HuH-7.5 (cell line): ENCODE results near the gene RRM2.
"Not testable (repeated sequence)": the region's sequence is repeated elsewhere in the genome, so short reads cannot be mapped to it uniquely, and the experiment has no call there.

Experiments
- DNase-seq: peaks from one replicate; pipeline ENCODE4 v3.0.0; 2011; ENCODE audit warnings: low spot score

The RRM2 gene

GRCh38 chr2:10132596-10132995 is 10.1 kb downstream of the RRM2 start:
- no peak for DNase-seq

DNA sequence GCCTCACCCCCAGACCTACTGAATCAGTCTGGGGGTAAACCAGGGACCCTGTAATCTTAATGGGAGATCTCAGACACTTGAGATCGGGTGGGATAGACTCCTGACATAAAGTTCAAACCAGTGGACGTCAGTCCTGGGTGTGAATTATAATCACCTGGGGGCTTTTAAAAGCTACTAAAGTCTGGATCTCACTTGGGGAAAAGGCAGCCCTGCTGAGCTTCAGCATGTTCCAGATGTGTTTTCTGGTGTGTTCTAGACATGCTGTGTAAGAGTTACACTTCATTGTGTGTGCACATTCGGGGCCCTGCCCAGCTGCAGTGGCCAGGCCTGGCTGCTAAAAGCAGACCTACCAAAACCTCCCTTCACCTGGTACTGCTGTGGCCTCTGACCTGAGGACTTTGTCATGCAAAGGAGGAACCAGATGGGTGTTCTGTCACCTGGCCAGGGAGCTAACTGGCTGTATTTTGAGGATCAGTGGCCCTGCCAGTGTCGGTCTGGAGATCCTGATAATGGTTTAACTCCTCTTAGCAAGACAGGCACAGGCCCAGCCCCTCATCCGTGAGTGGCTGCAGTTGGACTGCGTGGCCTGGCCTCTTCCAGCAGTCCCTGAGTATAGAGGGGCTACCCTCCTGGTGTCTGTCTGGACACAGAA is 10.6 kb downstream of the RRM2 start:
- no peak for DNase-seq

DNA sequence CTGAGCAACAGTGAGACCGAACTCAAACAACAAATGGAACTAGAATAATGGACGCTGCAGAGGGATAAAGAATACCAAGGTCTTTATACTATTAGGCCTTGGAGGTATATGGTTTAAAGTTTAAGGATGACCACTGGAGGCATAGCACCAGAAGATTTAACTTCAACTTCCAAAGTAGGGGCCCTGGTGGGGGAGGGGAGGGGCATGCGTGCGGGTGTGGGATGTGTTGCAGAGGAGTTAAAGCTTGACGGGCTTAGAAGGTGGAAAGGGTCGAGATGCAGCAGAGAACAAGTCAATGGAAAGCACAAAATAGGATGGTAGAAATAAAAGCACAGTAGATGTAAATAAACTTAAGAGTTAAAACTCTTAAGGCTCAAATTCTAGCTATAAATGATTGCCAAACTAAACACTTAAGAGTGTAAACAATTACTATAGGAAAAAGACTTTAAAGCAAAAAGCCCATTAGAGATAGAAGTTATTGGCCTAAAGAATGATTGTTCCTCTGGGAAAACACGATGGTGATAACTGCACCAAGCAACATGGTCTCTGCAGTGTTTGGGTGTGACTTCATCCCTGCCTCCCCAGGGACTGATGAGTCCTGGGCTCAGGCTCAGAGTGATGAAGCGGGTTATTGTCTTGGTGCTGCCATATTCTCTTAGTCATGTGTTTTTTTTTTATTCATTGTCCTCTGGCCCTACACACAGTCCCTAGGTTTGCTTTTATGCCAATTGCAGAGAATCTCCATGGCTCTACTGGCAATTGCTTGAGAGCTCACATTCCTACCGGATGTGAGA is 13.0 kb downstream of the RRM2 start:
- no peak for DNase-seq

DNA sequence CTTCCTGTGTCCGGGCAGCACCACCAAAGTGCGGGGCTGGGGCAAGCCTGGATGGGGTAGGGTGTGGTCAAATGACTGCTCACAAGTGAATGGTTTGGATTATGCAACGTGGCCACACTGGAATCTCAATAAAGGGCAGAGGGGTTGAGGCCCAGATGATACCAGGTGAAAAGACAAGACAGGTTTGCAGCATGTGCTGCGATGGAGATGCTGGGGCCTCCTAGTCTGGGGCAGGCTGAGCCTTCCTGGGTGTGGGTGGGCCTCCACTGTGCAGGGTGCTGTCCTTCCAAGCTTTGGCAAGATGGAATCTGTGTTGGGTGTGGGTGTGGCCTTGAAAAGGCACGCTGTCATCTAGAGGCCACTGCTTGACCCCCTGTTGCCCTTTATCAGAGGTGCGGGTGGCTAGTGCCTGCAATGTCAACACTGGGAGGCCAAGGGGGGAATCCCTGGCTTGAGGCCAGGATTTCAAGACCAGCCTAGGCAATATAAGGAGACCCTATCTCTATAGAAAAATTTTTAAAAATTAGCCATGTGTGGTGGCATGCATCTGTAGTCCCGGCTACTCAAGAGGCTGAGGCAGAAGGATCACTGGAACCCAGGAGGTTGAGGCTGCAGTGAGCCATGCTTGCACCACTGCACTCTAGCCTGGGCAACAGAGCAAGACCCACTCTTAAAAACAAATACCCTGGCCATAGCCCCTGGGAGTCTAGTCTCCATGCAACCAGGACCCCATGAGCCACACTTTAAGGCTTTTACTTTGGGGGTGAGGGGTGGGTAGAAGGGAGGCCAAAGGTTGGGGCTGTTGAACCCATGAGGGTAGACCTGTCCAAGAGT is 13.8 kb downstream of the RRM2 start:
- DNase-seq, result no peak

DNA sequence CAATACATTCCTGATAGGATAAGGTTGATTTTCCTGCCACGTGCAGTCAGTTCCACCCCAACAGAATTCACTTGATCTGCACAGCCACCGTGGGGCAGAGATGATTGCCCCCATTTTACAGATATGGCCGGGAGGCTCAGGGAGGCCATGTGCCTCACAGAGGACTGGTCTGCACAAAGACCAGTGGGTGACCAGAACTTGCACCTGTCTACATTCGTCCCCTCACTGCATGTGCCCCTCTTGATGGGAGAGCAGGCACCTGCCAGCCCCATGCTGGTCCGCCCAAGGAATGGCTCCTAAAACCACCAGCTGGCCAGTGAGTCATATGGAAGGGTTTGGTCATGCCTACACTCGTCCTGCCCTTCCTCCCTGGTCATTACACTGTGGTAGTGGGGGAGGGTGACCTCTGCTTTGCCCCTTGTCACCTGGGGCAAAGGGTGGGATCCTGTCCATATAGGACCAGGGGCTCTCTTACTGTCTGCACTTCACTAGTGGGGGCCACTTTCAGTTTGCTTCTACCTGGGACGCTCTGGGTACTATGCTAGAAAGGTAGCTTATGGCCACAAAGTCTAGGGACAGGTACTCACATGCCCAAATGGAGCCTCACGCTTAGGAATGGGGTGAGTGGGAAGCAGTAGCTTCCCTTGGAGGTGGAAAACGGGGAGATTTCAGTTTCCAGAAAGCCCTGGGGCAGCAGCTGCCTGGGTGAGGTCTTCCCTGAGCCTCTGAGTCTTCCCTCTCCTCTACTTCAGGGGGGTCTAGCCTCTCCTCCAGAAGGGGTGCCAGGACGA is 14.7 kb downstream of the RRM2 start:
- DNase-seq, result no peak

- no peak for DNase-seq
Measured at GRCh38 chr2:10139536-10139935, 17.0 kb downstream of the RRM2 start.

GRCh38 chr2:10140841-10141610 is 18.5 kb downstream of the RRM2 start:
- no peak for DNase-seq

DNA sequence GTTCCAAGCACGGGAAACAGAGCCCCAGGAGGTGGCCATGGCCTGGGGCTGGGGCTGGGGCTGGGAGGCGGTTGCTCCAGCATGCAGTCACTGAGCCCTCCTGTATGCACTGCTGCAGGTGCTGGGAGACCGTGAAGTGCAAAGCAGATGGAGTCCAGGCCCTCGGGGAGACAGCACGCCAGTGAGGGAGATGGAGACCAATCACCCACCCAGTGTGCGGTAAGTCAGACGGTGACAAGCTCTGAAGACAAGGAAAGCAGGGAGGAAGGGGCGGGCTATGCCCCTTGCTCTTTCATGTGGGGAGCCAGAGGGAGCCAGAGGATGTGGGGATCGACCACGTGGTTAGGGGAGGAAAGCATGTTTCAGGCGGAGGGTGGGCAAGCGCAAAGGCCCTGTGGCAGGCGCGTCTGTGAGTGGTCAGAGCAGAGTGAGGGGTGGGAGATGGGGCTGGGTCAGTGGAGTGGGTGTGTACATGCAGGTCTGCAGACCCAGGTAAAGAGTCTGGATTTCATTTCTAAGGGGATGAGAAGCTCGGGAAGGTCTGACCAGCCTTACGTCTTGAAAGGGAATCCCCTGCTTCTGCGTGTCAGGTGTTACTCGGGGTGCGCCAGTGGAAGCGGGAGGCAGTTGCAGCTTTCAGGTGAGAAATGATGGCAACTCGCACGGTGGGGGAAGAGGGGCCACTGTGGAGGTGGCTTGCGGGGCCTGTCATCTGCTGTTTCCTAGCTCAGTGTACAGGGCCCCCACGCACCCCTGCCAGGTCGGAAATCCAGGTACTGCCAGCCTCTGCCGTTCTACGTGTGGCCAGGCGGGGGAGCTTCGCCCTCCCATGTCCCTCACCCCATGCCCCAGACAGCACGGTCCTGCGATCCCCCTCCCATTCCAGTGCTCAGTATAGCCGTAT is 19.4 kb downstream of the RRM2 start:
- peak; percentile 40 for DNase-seq

- no peak for DNase-seq
Measured at GRCh38 chr2:10142640-10142965, 20.1 kb downstream of the RRM2 start.

- no peak for DNase-seq
Measured at GRCh38 chr2:10144771-10145518, 22.4 kb downstream of the RRM2 start.

DNA sequence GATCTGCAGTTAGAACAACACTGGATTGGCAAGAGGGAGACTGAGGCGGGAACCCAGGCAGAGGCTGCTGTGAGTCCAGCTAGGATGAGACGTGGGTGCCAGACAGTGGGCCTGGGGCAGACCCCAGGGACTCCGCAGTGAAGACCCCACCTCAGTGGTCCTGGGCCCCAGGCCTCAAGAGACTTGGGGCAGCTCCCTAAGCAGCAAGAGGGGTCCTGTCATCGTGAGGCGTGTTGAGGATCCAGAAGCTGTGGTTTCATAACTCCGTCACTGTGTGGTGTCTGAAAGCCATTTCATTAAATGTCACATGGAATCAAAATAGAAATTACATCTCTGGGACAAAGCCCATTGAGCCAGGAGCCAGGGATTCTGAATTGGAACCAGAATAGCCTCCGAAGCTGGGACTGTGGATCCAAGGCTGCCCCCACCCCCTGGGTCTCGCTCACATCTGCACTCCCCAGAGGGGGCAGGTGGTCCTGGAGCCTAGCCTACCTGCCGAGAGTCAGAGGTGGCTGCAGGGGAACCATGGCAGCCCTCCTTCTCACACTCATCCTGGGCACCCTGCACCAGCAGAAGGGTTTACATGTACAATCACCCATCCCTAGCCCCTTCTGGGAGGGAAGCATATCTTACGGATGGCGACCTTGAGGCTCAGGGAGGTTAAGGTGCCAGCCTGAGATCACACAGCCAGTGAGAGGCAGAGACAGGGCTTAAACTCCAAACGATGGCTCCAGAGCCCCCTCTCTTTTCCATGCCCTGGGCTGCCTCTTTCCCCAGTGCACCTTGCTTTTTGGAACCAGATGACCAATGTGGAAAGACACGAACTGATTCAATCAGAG is 23.2 kb downstream of the RRM2 start:
- DNase-seq, result no peak

DNA sequence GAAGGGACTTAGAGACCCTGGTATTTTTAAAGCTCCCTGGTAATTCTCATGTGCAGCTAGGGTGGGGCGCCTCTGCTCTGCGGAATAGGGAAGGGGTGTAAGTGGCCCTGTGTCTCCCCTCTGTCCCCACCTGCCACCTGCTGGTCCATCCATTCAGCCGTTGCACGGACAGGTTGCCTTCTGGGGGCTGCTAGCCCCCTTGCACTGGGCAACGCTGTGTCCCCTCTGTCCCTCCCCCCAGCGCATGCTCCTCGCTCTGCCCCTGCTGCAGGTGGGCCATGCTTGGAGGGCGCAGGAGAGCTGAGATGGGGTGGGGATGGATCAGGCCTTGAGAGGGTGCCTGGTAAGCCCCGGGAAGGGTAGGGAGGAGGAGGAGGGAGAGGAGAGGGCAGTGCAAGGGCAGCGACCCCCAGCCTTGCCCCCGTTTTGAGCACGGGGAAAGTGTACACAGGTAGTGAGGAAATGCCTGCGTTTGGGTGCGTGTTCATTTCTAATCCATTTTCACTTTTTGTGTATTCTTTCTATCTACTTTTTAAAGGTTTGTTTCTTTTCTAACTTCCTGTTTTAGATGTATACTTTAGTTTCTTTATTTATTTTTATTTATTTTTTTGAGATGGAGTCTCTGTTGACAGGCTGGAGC is 23.9 kb downstream of the RRM2 start:
- DNase-seq, result no peak

DNA sequence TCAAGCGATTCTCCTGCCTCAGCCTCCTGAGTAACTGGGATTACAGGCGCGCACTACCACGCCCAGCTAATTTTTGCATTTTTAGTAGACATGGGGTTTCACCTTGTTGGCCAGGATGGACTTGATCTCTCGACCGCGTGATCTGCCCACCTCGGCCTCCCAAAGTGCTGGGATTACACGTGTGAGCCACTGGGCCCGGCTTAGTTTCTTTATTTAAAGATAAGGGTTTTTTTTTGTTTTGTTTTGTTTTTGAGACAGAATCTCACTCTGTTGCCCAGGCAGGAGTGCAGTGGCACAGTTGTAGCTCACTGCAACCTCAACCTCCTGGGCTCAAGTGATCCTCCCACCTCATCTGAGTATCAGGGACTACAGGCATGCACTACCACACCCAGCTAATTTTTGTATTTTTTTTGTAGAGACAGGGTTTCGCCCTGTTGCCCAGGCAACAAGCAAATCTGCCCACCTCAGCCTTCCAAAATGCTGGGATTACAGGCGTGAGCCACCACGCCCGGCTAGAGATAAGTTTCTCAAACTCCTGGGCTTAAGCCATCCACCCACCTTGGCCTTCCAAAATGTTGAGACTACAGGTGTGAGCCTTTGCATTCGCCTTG is 24.6 kb downstream of the RRM2 start:
- DNase-seq, result not testable (repeated sequence)

- DNase-seq, result no peak
Measured at GRCh38 chr2:10148268-10148667, 25.7 kb downstream of the RRM2 start.

GRCh38 chr2:10149635-10150034 is 27.1 kb downstream of the RRM2 start:
- no peak for DNase-seq

GRCh38 chr2:10150436-10150835 is 27.9 kb downstream of the RRM2 start:
- no peak for DNase-seq

DNA sequence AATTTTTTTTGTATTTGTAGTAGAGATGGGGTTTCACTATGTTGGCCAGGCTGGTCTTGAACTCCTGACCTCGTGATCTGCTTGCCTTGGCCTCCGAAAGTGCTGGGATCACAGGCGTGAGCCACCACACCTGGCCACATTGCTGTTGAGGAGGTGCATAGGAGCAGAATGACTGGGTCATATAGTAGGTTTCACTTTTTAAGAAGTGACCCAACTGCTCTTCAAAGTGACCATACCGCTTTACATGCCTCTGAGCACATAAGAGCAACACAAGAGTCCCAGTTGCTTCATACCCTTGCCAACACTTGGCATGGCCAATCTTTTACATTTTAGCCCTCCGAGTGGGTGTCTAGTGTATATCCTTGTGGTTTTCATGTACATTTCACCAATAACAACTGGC is 28.9 kb downstream of the RRM2 start:
- no peak for DNase-seq

DNA sequence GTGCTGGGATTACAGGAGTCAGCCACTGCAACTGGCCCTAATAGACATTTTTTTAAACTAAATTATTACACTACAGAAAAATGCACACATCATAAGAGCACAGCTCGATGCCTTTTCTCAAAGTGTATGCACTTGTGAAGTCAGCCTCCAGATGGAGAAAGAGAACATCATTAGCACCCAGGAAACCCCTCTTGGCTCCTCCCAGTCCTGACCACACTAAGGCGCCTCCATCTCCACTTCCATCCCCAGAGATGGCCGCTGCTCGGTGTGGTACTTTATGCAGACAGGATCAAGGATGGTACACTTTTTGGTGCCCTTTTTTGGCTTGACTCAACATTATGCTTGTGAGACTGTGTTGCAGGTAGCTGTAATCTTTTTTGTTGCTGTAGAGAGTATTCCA is 34.8 kb downstream of the RRM2 start:
- no peak for DNase-seq
